ENCODE data around the gene DCLK1. TPM values are rescaled to one million over a fixed set of nuclear protein-coding genes. Genes with fewer than 3 reads are reported as not detected.

Gene DCLK1
- total RNA-seq, 1 experiment from 2014 or later, result 6.7 TPM

DNA sequence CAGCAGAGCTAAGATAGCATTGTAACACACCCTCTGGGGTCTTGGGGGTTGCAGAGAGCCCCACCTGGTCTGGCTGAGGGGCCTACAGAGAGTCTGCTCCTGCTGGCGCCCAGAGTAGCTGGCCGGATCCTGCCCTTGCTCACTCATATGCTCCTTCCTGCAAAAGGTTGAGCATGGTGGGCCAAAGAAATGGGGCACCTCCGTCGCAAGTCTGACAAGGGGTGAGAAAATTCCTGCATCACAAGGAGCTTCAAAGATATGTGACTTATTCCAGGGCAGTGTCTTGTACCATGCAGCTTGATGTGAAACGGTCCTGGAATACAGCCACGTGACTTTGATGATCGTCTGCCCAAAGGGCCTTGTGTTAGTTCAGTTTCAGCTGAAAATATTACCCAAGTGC, 218.3 kb downstream of the DCLK1 start:
- DNase-seq (ENCODE audit: extremely low read depth, low read depth), result no peak

DNA sequence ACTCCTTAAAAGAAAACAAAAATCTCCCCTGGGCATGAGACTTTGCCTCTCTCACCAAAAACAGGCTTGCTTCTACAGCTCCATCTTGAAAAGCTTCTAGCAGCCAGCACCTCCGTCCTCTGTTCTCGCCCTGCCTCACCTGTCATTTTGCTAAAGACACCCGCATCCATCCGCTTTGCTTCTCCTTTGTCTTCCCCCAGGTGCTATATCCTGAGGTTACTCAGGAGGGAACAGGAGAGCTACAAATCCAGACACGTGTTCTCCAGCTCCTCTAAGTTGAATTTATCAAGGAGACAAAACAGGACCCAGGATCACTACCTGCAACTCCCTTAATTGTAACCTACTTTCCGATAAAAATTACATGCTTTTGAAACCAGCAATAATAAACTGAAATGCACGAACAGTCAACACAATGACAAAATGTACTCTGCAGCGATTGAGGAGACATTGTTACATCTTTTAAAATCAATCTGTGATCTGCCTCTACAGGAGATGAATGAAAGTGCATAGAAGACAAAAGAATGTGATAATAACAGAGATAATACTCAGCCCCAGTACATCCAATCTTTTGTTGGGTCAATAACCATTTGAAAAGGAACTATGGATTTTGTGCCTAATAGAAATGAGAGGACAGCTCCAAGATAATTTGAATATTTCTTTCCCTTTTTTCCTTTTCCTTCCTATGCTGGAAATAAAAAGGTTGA, 221.2 kb downstream of the DCLK1 start:
- DNase-seq (ENCODE audit: extremely low read depth, low read depth), result no peak

DNA sequence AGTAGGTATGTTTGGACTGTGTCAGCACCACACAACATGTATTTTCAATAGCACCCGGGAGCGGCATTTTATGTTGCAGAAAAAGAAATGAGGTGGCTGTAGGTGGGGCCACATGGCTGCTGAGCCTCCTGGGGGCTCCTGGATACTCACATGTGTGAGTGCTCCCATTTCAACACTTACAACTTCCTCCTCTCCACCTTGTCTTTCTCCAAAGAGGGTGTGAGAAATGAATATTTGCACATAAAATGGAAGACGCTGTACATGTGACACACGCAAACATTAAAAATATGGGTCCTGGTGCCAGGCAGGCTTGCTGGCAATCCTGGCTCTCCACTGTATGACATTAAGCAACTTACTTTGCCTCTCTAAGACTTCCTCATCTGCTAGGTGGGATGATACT, 222.1 kb downstream of the DCLK1 start:
- DNase-seq (ENCODE audit: extremely low read depth, low read depth), result no peak

DNA sequence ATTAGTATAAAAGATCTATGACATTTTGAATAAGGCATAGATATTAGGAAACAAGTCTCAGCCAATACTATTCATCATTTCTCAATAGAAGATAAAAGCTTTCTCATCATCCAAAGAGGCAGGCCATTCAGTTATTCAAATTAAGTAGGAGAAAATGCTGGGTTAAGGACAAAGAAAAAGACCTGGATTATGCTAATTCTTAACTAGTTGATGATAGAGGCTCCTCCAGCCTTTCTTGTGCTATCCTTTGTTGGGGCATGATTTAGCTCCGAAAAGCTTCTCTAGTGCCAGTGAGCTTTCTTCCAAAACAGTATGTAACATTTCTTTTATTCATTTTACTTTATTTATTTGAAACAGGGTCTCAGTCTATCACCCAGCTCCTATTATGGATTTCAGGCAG, 223.0 kb downstream of the DCLK1 start:
- no peak for DNase-seq (ENCODE audit: extremely low read depth, low read depth)

DNA sequence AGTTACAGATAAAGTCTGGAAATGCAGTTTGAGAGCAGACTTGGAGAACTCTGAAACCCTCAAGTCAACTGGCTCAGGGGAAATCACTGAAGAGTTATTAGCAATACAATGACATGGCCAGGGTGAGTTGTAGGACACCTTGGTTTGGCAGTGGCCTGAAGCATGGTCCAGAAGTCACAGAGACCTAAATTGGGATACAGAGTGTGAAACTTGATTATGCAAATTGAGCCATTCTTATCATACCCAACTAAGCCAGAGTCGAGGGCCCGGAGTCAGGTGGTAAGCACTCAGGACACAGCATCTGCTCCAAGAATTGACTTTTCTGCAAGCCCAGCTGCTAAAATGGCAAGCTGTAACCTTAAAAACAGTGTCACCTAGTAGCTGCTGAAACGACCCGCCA, 224.5 kb downstream of the DCLK1 start:
- DNase-seq (ENCODE audit: extremely low read depth, low read depth), result no peak

DNA sequence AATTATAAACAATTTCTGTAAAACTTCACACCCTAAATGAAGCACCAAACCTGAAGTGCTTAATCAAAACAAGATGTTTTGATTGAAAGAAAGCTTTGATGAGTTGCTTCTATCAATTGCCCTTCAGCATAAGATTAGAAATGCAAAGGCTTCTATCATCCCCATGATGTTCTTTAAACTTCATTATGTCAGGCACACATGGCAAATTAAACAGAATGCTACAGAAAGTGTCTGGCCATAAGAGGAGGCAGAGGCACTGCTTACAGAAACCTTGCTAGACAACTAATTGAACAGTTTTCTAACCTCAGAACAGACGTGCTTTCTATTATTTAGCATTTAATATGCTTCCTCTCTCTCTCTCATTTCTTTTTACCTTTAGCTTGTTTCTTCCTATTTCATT, 228.1 kb downstream of the DCLK1 start:
- DNase-seq (ENCODE audit: extremely low read depth, low read depth), result no peak

DNA sequence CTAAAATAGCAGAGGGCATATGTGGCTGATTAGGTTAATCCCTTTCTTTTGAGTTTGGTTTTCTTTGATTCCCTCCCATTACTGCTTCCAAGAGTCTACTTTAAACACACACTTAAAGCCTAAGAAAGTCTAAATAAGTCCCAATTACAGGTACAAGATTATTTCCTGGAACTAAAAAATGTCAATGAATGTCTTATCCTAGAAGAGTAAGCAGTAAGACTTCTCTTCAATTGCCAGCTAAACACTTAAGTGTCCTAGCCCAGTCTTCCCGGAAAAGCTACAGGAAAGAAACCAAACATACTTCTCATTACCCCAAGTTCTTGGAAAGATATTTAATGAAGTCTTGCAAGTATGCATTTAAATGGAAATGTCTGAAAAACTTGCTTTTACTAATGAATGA, 233.1 kb downstream of the DCLK1 start:
- no peak for DNase-seq (ENCODE audit: extremely low read depth, low read depth)

DNA sequence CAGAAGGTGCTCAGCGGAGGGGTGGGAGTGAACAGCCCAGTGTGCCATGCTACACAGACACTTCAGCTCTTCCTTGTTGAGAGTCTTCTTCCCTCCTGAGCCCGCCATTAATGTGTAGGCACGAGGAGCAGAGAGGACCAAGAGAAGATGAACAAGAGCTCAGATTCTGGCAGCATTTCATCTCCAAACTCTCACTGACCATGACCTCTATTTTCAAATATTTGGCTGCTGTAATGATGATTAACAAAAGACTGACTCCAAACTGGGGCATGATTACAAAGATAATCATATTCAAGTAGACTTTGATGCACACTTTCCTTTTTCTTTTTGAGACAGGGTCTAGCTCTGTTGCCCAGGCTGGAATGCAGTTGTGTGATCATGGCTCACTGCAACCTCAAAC, 236.5 kb downstream of the DCLK1 start:
- DNase-seq (ENCODE audit: extremely low read depth, low read depth), result no peak

DNA sequence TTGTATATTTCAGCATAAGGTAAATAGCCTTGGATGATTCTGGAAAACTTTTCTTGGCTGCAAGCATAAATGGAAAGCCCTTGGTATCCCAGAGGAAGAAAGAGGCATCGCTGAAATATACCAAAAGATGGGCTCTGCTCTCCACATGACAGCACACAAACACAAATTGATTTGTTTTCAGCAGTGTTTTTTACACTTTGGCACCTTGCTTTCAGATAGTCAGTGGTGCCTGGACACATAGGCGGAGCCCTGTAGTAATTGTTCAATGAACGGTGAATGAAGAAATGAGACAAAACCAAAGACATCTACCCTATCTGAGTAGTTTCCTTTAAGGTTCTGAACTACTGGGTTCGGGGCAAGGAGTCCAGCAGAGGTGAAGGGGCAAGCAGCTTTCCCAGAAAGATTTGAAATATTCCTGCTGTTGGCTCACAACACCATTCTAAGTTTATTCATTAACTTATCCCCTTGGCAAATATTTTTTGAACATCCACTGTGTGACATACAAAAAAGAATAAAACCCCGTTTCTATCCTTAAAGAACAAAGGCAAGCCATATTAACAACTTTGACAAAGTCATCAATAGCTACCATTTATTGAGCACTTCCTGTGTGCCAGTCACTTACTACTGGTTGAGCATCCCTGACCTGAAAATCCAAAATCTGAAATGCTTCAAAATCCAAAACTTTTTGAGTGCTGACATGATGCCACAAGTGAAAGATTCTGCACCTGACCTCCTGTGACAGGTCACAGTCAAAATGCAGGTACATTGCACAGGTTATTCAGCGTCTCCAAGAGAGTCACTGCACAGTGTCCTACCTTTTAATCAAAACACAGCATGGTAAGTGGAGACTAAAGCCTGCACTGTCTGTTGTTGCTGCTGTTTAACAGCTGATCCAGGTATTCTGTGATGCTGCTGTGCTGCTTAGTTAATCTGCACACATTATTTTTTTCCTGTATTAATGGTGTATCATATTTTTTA, 238.1 kb downstream of the DCLK1 start:
- no peak for DNase-seq (ENCODE audit: extremely low read depth, low read depth)

DNA sequence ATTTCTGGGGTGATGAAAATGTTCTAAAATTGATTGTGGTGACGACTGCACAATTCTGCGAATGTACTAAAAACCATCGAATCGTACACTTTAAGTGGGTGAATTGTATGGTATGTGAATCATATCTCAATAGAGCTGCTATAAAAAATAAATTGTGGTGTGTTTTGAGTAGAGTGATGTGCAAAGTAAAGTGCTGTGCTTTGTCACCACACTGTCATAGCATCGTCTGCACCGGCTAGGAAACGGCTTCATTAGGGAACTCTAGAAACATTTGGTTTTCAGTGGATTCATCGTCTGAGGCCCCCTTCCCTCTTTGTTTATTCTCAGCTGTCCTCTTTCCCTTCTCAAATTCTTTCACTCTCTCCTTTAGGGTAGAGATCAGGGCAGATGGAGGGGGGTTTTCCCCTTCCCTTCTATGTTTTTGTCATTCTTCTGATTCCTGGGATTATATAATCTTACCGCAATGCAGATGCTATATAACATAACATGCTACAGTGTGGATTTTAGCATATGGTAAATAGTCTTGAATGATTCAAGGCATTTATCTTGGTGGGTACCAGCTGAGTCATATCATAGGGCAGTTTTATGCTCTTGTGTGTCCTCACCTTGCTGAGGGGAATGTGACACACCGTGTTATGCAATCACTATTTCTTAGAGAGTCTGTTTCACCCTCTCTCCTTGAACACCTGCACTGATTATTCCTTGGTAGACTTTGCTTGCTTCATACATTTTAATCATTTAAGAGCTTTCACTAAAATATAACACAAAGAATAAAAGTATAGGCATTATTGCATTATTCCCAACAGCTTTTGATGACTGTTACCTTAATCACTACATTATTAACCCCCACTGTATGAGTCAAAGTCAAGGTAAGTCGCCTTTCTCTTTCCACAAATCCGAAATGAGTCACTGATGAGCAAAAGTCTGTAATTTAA, 239.4 kb downstream of the DCLK1 start:
- no peak for DNase-seq (ENCODE audit: extremely low read depth, low read depth)

DNA sequence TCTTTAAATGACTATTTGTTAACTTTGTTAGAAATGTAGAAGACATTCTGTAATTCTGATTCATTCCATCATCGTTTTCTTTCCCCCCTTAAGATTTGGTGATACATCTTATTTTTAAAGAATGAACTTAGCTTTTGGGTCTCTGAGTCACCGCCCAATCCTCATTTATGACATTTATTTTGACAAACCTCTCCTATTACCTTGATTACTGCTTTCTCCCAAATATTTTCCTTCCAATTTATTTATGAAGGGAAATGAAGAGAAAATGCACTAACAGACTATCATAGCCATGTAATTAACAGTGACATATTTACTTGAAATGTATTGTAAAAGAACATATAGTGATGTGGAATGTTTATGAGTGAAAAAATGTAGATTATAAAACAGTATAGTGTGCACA, 241.6 kb downstream of the DCLK1 start:
- no peak for DNase-seq (ENCODE audit: extremely low read depth, low read depth)

DNA sequence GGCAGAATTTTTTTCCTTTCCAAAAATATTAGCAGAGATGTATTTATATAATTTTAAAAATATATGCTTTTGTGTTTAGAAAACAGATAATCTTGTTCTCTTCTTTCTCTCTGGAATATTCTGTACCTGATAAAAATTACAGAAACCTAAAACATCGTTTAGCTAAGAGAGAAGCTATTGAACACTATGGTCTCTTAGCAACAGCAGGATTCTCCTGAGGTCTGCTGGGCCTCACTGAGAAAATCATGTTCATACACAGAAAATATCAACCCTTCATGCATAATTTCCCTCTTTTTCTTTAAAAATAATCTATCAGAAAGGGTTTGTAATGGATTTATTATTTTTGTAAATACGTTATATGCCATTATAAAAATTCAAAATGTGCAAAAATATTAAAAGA, 242.2 kb downstream of the DCLK1 start:
- DNase-seq (ENCODE audit: extremely low read depth, low read depth), result no peak

DNA sequence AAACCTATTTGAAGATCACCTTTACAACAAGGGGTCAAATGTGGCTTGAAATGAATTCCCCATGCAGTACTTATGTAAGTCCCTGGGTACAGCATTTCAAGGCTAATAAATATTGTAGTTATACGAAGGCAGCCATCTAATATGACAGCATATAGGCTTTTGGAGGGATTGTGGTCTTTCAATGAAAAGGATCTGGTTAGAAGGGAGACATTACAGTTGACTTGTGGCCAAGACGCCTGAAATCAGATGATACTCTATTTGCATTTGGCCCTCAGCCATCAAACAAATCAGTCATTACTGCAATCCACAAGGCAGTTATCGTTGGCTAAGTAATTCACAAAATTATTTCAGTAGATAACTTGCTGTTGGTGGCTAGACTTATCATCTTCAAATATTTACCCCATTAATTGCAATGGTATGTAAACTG, 242.7 kb downstream of the DCLK1 start:
- no peak for DNase-seq (ENCODE audit: extremely low read depth, low read depth)

DNA sequence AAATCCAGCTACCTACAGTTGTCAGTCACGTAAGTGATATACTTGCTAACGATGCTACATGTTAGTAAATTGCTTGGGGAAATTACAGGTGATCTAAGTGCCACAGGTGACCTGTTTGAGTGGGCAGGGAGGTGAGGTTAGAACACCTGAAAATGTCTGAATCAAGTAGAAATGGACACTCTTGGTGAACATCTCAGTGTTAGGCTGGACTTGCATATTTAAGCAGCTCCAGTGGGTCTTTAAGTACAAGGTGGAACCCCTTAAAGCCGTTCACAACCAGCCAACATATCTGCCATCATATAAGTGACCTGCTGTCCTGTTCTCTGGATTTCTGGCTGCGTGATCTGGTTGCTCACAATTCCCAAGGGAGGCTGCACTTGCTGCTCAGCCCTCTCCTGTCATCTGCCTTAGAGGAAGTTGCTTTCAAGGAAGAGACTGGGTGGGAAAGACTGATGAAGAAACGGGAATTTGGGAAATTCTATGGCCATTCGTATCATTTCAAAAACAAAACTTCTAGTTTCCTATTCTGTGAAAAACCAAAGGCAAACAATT, 244.0 kb downstream of the DCLK1 start:
- DNase-seq (ENCODE audit: extremely low read depth, low read depth), result no peak

DNA sequence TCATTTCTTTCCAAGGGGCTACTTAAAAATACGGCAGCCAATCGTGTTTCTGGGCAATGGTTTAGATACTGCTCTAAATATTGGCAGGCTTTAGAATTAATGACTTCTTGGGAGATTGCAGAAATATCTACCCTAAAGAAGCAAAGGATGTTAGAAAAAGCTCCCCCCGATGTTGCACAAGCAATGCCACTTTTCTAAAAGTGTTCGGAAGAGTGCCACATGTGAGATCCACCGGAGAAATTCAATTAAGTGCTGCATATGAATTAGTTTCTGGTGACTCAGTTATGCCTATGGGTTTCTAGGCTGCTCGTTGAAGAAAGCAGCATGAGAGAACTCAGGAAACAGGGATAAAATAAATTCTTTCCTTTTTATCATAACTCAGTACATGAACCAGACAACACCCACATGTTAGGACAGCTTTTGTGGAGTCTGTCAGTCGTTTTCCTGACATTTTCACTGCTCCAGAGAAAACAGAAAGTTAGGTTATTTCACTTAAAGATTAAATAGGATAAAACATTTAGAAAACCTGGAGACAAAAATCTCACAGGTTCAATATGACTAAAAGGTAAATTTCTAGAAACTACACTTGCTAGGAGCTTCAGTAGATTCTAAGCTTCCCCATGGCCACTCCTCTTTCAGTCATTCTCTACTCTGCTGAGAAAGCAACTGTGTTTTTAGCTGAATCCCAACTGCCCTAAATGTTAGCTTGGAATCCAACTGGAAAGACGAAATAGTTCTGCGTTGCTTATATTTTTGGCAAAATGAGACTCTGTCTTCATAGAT, 244.7 kb downstream of the DCLK1 start:
- no peak for DNase-seq (ENCODE audit: extremely low read depth, low read depth)

DNA sequence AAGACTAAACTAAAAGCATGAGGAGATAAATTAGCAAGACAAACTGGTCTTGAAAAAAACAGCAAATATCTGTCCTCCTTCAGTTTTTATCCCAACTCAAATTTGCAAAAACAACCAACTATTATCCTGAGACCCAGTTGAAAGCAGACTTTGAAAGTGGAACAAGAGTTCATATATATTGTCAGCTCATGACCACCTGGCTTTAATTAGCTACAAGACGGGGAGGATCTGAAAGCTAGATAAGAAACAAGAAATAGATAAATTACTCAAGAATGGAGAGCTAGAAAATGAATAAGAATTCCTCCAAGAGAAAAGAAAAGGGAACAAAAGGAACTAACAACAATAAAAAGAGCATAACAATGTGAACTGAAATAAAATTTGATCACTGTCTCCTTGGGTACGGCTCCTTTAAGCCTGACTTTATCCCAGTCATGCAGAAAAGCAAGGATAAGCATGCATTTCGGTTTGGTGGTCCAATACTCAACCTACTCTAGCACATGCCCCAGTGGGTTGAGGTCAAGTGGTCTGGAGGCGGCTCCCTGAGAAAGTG, 246.9 kb downstream of the DCLK1 start:
- no peak for DNase-seq (ENCODE audit: extremely low read depth, low read depth)

DNA sequence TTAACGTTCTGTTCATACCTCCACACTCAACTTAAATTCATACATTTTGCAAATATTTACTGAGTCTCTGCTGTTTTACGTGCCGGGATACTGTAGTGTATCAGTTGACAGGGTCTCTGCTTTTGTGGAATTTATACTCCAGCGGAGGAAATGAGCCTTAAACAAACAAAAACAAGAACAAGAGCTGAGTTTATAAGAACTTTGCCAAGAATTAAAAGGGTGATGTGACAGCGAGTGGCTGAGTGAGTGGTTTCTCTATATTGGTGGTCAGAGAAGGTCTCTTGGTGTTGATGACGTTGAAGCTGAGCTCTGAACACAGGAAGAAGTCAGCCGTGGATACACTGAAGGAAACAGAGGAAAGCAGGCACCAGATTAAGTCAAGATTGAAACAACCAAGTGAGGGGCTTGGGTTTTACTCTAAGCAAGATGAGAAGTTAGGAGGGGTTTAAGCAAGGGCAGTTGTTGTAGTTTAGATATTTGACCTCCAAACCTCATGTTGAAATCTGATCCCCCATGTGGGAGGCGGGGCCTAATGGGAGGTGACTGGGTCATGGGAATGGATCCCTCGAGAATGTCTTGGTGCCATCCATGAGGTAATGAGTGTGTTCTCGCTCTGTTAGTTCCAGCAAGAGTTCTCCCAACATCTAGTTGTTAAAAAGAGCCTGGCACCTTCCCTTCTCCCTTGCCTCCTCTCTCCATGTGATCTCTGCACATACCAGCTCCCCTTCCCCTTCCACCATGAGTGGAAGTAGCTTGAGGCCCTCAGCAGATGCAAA, 248.3 kb downstream of the DCLK1 start:
- DNase-seq (ENCODE audit: extremely low read depth, low read depth), result no peak

DNA sequence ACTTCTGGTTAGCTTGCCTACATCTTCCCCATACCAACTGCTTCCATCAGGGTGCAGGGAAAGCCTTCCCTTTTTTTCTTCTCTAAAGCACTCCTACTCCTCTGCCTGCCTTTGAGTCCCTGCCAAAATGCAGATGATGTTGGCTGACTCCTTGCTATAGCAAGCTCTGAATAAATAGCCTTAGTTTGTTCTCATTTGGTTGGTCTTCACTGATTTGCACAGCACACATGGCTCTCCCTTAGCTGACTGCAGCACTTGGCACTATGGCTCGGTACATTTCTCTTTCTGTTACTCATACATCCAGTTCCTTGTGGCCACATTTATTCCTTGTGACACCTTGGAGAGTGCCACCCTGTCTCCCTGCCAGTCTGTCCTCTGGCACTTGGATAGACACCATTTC, 249.8 kb downstream of the DCLK1 start:
- DNase-seq (ENCODE audit: extremely low read depth, low read depth), result no peak

DNA sequence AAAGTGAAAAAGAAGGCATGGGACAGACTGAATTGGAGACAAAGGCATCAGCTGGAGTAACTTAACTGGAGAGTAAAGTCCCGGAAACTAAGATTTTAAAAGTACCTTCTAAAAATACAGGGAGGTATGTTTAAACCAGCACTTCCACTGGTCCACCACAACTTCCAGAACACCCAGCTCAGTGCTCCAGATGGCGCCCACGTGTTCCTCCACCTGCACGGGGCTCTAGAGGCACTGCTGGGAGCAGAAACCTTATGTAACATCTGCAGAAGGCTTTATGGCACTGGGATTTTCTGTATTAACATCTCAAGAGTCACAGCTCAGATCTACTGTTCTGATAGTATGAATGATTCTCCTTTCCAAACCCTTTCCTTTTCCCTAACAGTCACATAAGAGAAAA, 252.1 kb downstream of the DCLK1 start:
- DNase-seq (ENCODE audit: extremely low read depth, low read depth), result no peak
